ENCODE results near the gene SCNM1. TPM values are rescaled to one million over a fixed set of nuclear protein-coding genes. Genes with fewer than 3 reads are reported as not detected.

Gene SCNM1
- total RNA-seq, 1 experiment from 2014 or later = 34.1 TPM

- Histone ChIP-seq H3K9me3 (ENCODE audit: control insufficient read depth in 1 of 2, insufficient read depth in 1 of 2, low read depth in 1 of 2, low read length in 2 of 2) (no peaks in the 10 kb centered on the region), H3K4me2 (ENCODE audit: low read length) (no peak overlapping the region), H3K27ac (ENCODE audit: low read depth, low read length) (no peak overlapping the region), H2AFZ (ENCODE audit: low read depth, low read length, poor library complexity, severe bottlenecking) (no peak overlapping the region), H3K36me3 (ENCODE audit: control insufficient read depth in 1 of 2, insufficient read depth in 2 of 2, low read length in 2 of 2) (no peaks in the 10 kb centered on the region), H3K9ac (ENCODE audit: low read length) (no peak overlapping the region), H4K20me1 (ENCODE audit: insufficient read depth) (no peaks in the 10 kb centered on the region), H3K79me2 (ENCODE audit: insufficient read depth, low read length) (no peaks in the 10 kb centered on the region), H3K9me2 (ENCODE audit: insufficient read depth) (no peaks in the 10 kb centered on the region), H3K4me1 (ENCODE audit: control insufficient read depth in 1 of 2, insufficient read depth in 2 of 2, low read length in 2 of 2) (peaks cover 8 to 17% of the 10 kb centered on the region in 2 experiments; a peak in 3 of 4 replicates), H3K4me3 (replicated peaks in 1 of 2; ENCODE audit: low read depth in 1 of 2, low read length in 2 of 2) (no peak overlapping the region), H3K27me3 (ENCODE audit: insufficient read depth, low read length) (no peaks in the 10 kb centered on the region)
- intact Hi-C loops (cut with micrococcal nuclease) = no loop called here
- ChIA-PET RAD21 (ENCODE audit: low non-redundant PET in 1 of 2, low total read pairs in 2 of 2, uncharacterized antibody in 2 of 2, unreplicated experiment in 2 of 2) (no interaction called here), CTCF (interaction anchor here (1.7 kb wide), 1 partner anchor 44 kb away, joined by 7 read pairs; no protein-coding TSS in a partner anchor), POLR2A (no interaction called here)
- no TSS peak for BruUV-seq (replicated peaks)
- TF ChIP-seq YY1 (IDR thresholded peaks at IDR 0.05; ENCODE audit: extremely low read depth, insufficient replicate concordance, low read depth, low read length) (no peak), CEBPB (IDR thresholded peaks at IDR 0.05; ENCODE audit: low read depth) (no peak), POLR2AphosphoS5 (IDR thresholded peaks at IDR 0.05; ENCODE audit: low read depth, low read length) (no peak)
- ATAC-seq (no peak), DNase-seq (ENCODE audit: low read depth, low spot score) (no peak)
Observed at GRCh38 chr1:151143986-151144385, 22.0 kb upstream of the SCNM1 start.

- DNase-seq (ENCODE audit: low read depth, low spot score) (no peak), ATAC-seq (no peak)
- no peak overlapping the region for H3K27ac ChIP-seq (ENCODE audit: low read depth, low read length)
- RAD21 ChIA-PET (ENCODE audit: low non-redundant PET in 1 of 2, low total read pairs in 2 of 2, uncharacterized antibody in 2 of 2, unreplicated experiment in 2 of 2) = no interaction called here
- H3K4me1 ChIP-seq (ENCODE audit: control insufficient read depth in 1 of 2, insufficient read depth in 2 of 2, low read length in 2 of 2) = peaks cover 8 to 17% of the 10 kb centered on the region in 2 experiments; a peak in 3 of 4 replicates
- no peak overlapping the region for H3K4me3 ChIP-seq (replicated peaks in 1 of 2; ENCODE audit: low read depth in 1 of 2, low read length in 2 of 2)
- CTCF ChIA-PET = interaction anchor here (1.7 kb wide), 1 partner anchor 45 kb away, joined by 7 read pairs; no protein-coding TSS in a partner anchor
- H4K20me1 ChIP-seq (ENCODE audit: insufficient read depth) = no peaks in the 10 kb centered on the region
- H3K9me2 ChIP-seq (ENCODE audit: insufficient read depth) = no peaks in the 10 kb centered on the region
- no peak overlapping the region for H3K9ac ChIP-seq (ENCODE audit: low read length)
- no peak overlapping the region for H3K4me2 ChIP-seq (ENCODE audit: low read length)
- H3K79me2 ChIP-seq (ENCODE audit: insufficient read depth, low read length) = no peaks in the 10 kb centered on the region
- H3K9me3 ChIP-seq (ENCODE audit: control insufficient read depth in 1 of 2, insufficient read depth in 1 of 2, low read depth in 1 of 2, low read length in 2 of 2) = no peaks in the 10 kb centered on the region
- POLR2A ChIA-PET = no interaction called here
- intact Hi-C loops (cut with micrococcal nuclease) = no loop called here
- no peak overlapping the region for H2AFZ ChIP-seq (ENCODE audit: low read depth, low read length, poor library complexity, severe bottlenecking)
- no peaks in the 10 kb centered on the region for H3K36me3 ChIP-seq (ENCODE audit: control insufficient read depth in 1 of 2, insufficient read depth in 2 of 2, low read length in 2 of 2)
- no TSS peak for BruUV-seq (replicated peaks)
- no peaks in the 10 kb centered on the region for H3K27me3 ChIP-seq (ENCODE audit: insufficient read depth, low read length)
- TF ChIP-seq CTCF (IDR thresholded peaks at IDR 0.05 in 2 of 3, conservative IDR thresholded peaks at IDR 0.05 in 1 of 3; ENCODE audit: borderline replicate concordance in 1 of 3, insufficient read depth in 1 of 3, low read depth in 2 of 3, low read length in 2 of 3) (no peak), ELF1 (IDR thresholded peaks at IDR 0.05; ENCODE audit: borderline replicate concordance, low read depth) (no peak), CEBPB (IDR thresholded peaks at IDR 0.05; ENCODE audit: low read depth) (no peak), CBX3 (IDR thresholded peaks at IDR 0.05; ENCODE audit: low read depth) (no peak), YY1 (IDR thresholded peaks at IDR 0.05; ENCODE audit: extremely low read depth, insufficient replicate concordance, low read depth, low read length) (no peak), JUND (IDR thresholded peaks at IDR 0.05) (no peak), EZH2 (IDR thresholded peaks at IDR 0.05) (no peak), SP1 (IDR thresholded peaks at IDR 0.05; ENCODE audit: low read depth) (no peak), TCF7L2 (IDR thresholded peaks at IDR 0.05; ENCODE audit: borderline replicate concordance, extremely low read depth, insufficient read depth, insufficient read length) (no peak), MAX (IDR thresholded peaks at IDR 0.05) (no peak), EGR1 (IDR thresholded peaks at IDR 0.05; ENCODE audit: low read depth) (no peak), POLR2A (IDR thresholded peaks at IDR 0.05; ENCODE audit: borderline replicate concordance, extremely low read depth, insufficient read depth, insufficient read length) (no peak)
- TF ChIP-seq, protein P1, sequence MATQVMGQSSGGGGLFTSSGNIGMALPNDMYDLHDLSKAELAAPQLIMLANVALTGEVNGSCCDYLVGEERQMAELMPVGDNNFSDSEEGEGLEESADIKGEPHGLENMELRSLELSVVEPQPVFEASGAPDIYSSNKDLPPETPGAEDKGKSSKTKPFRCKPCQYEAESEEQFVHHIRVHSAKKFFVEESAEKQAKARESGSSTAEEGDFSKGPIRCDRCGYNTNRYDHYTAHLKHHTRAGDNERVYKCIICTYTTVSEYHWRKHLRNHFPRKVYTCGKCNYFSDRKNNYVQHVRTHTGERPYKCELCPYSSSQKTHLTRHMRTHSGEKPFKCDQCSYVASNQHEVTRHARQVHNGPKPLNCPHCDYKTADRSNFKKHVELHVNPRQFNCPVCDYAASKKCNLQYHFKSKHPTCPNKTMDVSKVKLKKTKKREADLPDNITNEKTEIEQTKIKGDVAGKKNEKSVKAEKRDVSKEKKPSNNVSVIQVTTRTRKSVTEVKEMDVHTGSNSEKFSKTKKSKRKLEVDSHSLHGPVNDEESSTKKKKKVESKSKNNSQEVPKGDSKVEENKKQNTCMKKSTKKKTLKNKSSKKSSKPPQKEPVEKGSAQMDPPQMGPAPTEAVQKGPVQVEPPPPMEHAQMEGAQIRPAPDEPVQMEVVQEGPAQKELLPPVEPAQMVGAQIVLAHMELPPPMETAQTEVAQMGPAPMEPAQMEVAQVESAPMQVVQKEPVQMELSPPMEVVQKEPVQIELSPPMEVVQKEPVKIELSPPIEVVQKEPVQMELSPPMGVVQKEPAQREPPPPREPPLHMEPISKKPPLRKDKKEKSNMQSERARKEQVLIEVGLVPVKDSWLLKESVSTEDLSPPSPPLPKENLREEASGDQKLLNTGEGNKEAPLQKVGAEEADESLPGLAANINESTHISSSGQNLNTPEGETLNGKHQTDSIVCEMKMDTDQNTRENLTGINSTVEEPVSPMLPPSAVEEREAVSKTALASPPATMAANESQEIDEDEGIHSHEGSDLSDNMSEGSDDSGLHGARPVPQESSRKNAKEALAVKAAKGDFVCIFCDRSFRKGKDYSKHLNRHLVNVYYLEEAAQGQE (IDR thresholded peaks at IDR 0.05; ENCODE audit: low read depth) = no peak
Observed at GRCh38 chr1:151144474-151145303, 21.3 kb upstream of the SCNM1 start.
